H1 (cell line): Measurements from ENCODE around the gene PTPRF. TPM values are rescaled to one million over a fixed set of nuclear protein-coding genes. Genes with fewer than 3 reads are reported as not detected.

ENCODE experiments used
- RNF2 ChIP-seq: fragments of 200-900, 300-1000 bp; sonication (generic); IDR thresholded peaks from 2 replicates; pipeline ENCODE4 v1.7.1; 2016; ENCODE audit warnings: borderline replicate concordance, low read depth, mild to moderate bottlenecking, antibody characterized with exemption, low read length; ENCODE audit not compliant: poor library complexity, severe bottlenecking; ENCODE audit errors: missing control alignments
- RXRA ChIP-seq: IDR thresholded peaks from 2 replicates; pipeline ENCODE4 v1.6.1; 2011; ENCODE audit warnings: low read depth, mild to moderate bottlenecking, low read length, moderate library complexity; ENCODE audit not compliant: insufficient read depth
- SIN3A ChIP-seq, 2 experiments: IDR thresholded peaks in 1 of 2; conservative IDR thresholded peaks in 1 of 2; 2 replicates each; pipeline ENCODE4 v1.6.1; 2011 to 2012; ENCODE audit warnings: low read length in 2 of 2, improper control_type of control experiment in 1 of 2, low read depth in 1 of 2, mild to moderate bottlenecking in 1 of 2
- SP2 ChIP-seq: IDR thresholded peaks from 2 replicates; pipeline ENCODE4 v1.6.1; 2012; ENCODE audit warnings: mild to moderate bottlenecking, low read length, inconsistent platforms
- polyA plus RNA-seq, 7 experiments: library from polyadenylated mRNA; depleted of rRNA in 3 of 7; stranded (reverse) in 5 of 7; unstranded in 2 of 7; fragments of >200 nt in 5 of 7; fragments of 200-250 nt in 2 of 7; gene quantifications; 1 replicate in 5 of 7; 2 replicates in 1 of 7; 4 replicates in 1 of 7; pipeline versions ENCODE4 v1.2.1 to v1.2.3, GENCODE V29; 2011 to 2013; ENCODE audit warnings: missing spikeins in 2 of 7, mixed read lengths in 2 of 7
- total RNA-seq: library from RNA; stranded (reverse); fragmentation: NEBNext Ultra II Directional; extraction: Animal tissue kit (Norgen Biotek cat#: 25700); gene quantifications from 2 replicates; pipeline ENCODE4 v1.2.1, GENCODE V29; 2021

The PTPRF gene
- total and polyA plus RNA-seq, 2 of the 8 experiments (the other 6 are each of a cell fraction or from before 2014, with no cell fraction given) = 136 to 231 TPM

DNA sequence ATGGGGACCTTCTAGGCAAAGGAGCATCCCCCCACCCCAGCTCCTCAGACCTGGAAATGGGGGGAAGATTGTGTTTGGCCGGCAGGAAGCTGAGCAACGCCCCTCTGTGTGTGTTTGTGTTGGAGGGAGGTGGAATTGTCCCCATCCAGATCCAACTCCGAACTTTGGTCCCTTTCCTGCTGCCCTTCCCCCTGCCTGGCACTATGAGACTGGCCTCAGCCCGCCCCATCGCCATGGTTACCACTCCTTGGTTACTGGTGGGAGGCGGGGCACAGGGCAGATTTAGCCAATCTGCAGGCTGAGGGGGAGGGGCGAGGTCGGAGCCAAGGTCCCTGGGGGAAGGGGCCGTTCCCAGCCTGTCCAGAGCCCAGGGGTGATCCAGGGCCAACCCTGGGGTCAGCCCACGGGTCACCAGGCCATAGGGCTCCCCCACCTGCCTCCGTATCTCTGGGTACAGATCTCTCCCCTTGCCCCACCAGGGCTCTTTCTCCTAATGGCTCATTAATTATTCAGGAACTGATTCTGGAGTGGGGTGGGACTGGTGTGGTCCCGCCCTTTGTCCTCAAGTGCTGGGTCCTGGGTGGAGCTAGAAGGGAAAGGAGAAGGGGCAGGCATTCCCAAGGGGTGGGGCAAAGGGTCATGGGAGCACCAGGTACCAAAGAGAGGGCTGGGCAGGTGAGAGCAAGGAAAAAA, 15.2 kb downstream of the PTPRF start (continued):
- TF ChIP-seq SP2 (no peak), RXRA (0 out of 2 replicates have a peak, but pooled peaks have one; percentile 84), RNF2 (no peak), SIN3A (conservative IDR thresholded peaks at IDR 0.05 in 1 of 2, IDR thresholded peaks at IDR 0.05 in 1 of 2; ENCODE audit: low read depth in 1 of 2, low read length in 2 of 2) (peak in 1 of 2 experiments; percentile 54; a peak in 1 of 4 replicates)
